ENCODE results near the gene BIN1.

Gene BIN1

DNA sequence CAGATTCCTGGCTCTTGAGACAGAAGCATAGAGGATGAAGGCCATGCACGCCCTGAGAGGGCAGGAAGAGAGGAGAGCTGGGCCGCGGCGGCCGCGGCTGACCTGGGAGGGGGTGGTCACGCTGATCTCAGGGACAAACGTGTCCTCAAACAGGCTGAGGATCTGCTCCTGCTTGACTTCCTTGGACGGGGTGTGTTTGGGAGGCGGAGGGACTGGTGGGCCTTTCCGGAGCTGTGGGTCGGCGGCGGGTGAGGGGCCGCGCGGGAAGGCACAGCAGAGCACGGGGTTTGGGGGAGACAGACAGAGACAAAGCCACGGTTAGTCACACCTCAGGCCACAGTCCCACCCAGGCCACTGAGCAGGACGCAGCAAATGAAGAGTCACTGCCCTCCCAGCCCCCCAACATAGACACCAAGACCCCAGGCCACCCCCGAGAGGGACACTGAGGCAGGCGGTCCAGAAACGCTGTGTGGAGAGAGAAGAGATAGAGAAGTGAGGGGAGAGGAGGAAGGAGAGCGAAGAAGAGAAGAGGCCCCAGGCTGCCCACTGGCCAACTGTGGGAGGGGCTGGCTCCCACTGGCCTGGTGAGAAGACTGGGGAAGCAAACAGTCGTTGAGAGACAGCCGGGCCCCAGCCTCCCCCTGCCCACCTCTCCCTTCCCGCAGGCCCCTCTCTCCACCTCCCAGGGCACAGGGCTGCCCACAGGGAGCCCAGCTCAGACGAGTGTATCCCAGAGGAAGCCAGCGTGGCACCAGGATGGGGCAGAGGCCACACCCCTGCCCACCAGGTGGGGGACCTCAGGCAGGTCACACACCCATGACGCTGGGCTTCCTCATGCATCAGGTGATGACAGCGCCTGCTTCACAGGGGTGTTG is 49.3 kb downstream of the BIN1 start:
- TF ChIP-seq PAX5 (IDR thresholded peaks at IDR 0.05; ENCODE audit: insufficient read depth, low read length, severe bottlenecking) (no peak), POLR2A (IDR thresholded peaks at IDR 0.05; ENCODE audit: low read depth, low read length) (no peak), SPI1 (IDR thresholded peaks at IDR 0.05; ENCODE audit: low read depth, low read length) (no peak), TAF1 (IDR thresholded peaks at IDR 0.05; ENCODE audit: low read depth, low read length) (no peak), POLR2AphosphoS5 (IDR thresholded peaks at IDR 0.05; ENCODE audit: low read depth, low read length) (no peak)
- FAIRE-seq (no peak), DNase-seq (ENCODE audit: insufficient read length, low spot score) (no peak)

DNA sequence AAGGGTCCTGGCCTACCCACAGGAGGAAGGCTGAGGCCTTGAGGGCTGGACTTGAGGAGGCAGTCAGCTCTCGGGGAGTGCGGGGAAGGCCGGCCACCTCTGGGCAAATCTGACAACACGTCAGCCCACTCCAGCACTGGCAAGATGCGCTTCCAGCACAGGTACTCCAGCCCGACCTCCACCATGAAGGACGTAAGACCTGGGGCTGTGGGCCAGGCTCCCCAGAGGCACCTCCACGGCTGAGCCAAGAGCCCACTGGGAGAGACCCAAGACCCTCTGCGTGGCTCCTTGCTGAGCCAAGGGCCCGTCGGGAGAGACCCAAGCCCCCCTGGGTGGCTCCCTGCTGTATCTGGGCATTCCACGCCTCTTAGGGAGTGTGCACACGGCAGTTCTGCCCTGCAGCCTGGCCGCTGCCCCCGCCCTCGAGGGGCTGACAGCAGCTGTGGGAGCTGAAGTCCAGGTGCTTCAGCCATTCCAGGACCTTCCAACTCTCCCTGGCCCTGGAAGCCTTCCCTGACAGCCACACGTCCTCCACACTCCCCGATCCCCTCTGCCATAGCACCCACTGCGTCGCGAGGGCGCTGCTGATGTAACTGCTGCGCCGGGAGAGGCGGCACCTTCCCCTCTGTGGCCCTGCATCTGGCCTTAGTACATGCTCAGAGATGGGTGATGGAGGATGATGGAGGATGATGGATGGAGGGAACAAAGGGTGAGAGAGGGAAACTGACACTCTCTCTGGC is 50.2 kb downstream of the BIN1 start:
- no peak for DNase-seq (ENCODE audit: insufficient read length, low spot score)
- no peak for TF ChIP-seq SPI1 (IDR thresholded peaks at IDR 0.05; ENCODE audit: low read depth, low read length)
- no peak for TF ChIP-seq POLR2A (IDR thresholded peaks at IDR 0.05; ENCODE audit: low read depth, low read length)
- no peak for TF ChIP-seq POLR2AphosphoS5 (IDR thresholded peaks at IDR 0.05; ENCODE audit: low read depth, low read length)
- TF ChIP-seq PAX5 (IDR thresholded peaks at IDR 0.05; ENCODE audit: insufficient read depth, low read length, severe bottlenecking): no peak
- TF ChIP-seq TAF1 (IDR thresholded peaks at IDR 0.05; ENCODE audit: low read depth, low read length): no peak
- FAIRE-seq: no peak

DNA sequence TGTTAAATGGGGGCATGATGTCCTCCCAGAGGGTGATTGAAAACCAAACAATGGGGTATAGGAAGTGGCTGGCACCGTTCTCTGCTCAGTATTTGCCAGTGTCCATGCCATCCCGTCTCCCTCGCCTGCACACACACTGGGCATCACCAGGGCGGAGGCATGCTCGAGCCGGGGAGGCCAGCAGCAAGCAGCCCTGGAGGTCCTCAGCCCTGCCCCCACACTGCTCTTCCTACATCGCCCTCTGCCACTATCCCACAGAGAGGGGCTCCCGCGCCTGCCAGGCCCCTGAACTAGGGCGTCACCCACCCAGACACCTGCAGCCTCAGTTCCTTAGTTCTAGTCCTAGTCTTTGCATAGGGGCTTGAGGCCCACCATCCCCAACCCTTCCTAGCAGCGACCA is 50.9 kb downstream of the BIN1 start:
- DNase-seq (ENCODE audit: insufficient read length, low spot score) (no peak), FAIRE-seq (no peak)
- no peak for TF ChIP-seq POLR2A (IDR thresholded peaks at IDR 0.05; ENCODE audit: low read depth, low read length)
- TF ChIP-seq PAX5 (IDR thresholded peaks at IDR 0.05; ENCODE audit: insufficient read depth, low read length, severe bottlenecking): no peak
- TF ChIP-seq POU2F2 (IDR thresholded peaks at IDR 0.05; ENCODE audit: low read depth, low read length): no peak
- TF ChIP-seq SPI1 (IDR thresholded peaks at IDR 0.05; ENCODE audit: low read depth, low read length): no peak
- TF ChIP-seq POLR2AphosphoS5 (IDR thresholded peaks at IDR 0.05; ENCODE audit: low read depth, low read length): no peak
- no peak for TF ChIP-seq TAF1 (IDR thresholded peaks at IDR 0.05; ENCODE audit: low read depth, low read length)

DNA sequence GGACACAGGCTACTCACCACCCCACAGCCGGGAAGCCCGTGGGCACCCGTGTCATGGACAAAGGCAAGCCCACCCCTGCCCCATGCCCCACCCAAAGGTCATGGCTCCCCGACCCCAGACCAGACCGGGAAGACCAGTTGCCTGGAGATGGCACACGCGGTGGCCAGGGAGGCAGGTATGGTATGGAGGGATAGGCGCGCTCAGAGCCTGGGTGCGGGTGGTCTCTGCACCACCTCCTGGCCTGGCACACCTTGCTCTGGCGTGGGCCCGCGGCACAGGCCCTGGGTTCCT is 51.2 kb downstream of the BIN1 start:
- FAIRE-seq (no peak), DNase-seq (ENCODE audit: insufficient read length, low spot score) (no peak)
- TF ChIP-seq POU2F2 (IDR thresholded peaks at IDR 0.05; ENCODE audit: low read depth, low read length): no peak
- no peak for TF ChIP-seq POLR2A (IDR thresholded peaks at IDR 0.05; ENCODE audit: low read depth, low read length)
- TF ChIP-seq PAX5 (IDR thresholded peaks at IDR 0.05; ENCODE audit: insufficient read depth, low read length, severe bottlenecking): no peak
- no peak for TF ChIP-seq POLR2AphosphoS5 (IDR thresholded peaks at IDR 0.05; ENCODE audit: low read depth, low read length)
- no peak for TF ChIP-seq TAF1 (IDR thresholded peaks at IDR 0.05; ENCODE audit: low read depth, low read length)
- TF ChIP-seq SPI1 (IDR thresholded peaks at IDR 0.05; ENCODE audit: low read depth, low read length): no peak

DNA sequence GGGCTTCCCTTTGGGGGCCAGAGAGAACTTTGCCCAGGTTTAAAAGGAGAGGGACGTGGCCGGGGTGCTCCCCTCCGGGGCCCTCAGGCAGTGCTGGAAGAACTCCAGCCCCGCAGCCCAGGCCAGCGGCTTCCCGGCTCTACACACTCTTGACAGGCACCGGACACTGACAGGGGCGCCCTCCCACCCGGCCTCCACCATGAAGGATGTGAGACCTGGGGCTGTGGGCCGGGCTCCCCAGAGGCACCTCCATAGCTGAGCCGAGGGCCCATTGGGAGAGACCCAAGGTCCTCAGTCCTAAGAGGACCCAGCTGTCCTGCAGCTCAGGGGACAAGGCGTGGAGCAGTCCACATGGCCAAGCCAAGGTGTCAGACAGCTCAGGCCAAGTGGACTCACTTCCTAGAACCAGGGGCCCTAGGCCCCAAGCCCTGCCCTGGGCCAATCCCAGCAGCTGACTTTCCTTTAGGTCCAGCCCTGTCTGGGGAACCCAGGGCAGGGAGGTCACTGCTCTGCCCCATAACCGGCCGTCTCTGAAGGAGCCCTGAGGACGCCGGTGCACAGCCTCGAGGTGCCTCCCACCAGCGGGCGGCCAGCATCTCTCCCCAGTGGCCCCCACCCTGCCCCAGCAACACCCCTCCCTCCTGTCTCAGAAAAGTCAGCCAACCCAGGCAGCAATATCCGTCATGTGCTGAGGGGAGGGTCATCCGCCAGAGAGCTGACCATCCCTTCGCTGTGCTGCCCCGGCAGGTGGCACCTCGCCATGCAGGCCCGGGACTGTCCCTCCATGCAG is 51.8 kb downstream of the BIN1 start:
- DNase-seq (ENCODE audit: insufficient read length, low spot score): no peak
- FAIRE-seq: no peak
- no peak for TF ChIP-seq POLR2AphosphoS5 (IDR thresholded peaks at IDR 0.05; ENCODE audit: low read depth, low read length)
- TF ChIP-seq PAX5 (IDR thresholded peaks at IDR 0.05; ENCODE audit: insufficient read depth, low read length, severe bottlenecking): no peak
- no peak for TF ChIP-seq SPI1 (IDR thresholded peaks at IDR 0.05; ENCODE audit: low read depth, low read length)
- TF ChIP-seq POLR2A (IDR thresholded peaks at IDR 0.05; ENCODE audit: low read depth, low read length): no peak
- TF ChIP-seq POU2F2 (IDR thresholded peaks at IDR 0.05; ENCODE audit: low read depth, low read length): no peak

DNA sequence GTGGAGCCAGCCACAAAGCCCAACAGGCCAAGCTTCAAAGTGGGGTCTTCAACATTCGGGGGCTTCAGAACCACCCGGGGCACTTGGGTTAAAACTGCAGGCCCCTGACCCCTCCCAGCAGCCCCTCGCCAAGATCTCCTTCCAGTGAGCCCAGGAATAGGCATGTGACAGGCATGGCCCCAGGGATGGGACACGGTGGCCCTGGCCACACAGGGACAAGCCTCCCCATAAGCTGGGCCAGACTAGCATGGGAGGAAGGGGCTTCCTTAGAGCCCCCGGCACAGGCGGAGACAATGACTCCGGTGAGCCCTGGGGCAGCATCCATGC is 52.4 kb downstream of the BIN1 start:
- no peak for TF ChIP-seq POU2F2 (IDR thresholded peaks at IDR 0.05; ENCODE audit: low read depth, low read length)
- TF ChIP-seq POLR2A (IDR thresholded peaks at IDR 0.05; ENCODE audit: low read depth, low read length): no peak
- TF ChIP-seq POLR2AphosphoS5 (IDR thresholded peaks at IDR 0.05; ENCODE audit: low read depth, low read length): no peak
- no peak for TF ChIP-seq TAF1 (IDR thresholded peaks at IDR 0.05; ENCODE audit: low read depth, low read length)
- no peak for TF ChIP-seq PAX5 (IDR thresholded peaks at IDR 0.05; ENCODE audit: insufficient read depth, low read length, severe bottlenecking)
- no peak for TF ChIP-seq SPI1 (IDR thresholded peaks at IDR 0.05; ENCODE audit: low read depth, low read length)
- FAIRE-seq: no peak

DNA sequence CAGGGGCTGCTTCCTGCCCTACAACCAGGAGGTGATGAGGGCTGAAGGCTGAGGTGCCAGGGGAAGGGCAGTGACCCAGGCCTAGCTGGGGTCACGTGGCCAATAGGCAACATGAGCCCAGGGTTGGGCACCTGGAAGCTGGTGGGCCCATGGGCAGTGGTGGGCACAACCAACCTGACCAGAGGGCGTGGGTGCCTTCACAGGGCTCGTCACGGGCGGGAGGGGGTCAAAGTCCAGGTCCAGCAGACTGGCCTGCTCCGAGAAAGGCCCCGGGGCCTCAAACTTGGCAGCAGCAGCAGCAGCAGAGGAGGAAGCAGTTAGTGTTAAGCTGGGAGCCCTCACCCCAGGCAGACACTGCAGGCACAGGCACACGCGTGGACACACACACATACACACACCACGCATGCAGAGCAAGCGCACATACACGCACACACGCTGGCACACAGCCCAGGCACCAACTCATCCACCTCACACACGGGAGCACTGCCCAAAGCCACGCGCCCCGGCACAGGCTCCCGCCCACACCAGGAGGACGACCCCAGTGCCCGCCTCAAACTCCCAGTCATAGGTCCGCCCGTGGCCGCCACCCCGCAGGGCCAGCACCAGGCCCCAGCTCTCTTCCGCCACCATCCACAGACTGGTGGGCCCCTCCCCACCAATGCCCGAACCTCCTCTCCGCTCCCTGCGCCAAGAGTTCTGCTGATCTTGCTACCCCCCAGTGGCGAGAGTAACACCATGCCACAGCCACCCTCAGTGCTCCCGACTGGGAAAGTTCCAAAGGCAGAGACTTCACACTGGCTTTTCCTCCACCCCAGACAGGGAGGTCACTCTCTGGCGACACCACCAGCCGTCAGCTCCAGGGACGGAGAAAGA is 53.0 kb downstream of the BIN1 start:
- FAIRE-seq (no peak), DNase-seq (ENCODE audit: insufficient read length, low spot score) (no peak)
- no peak for TF ChIP-seq TAF1 (IDR thresholded peaks at IDR 0.05; ENCODE audit: low read depth, low read length)
- no peak for TF ChIP-seq PAX5 (IDR thresholded peaks at IDR 0.05; ENCODE audit: insufficient read depth, low read length, severe bottlenecking)
- TF ChIP-seq POLR2A (IDR thresholded peaks at IDR 0.05; ENCODE audit: low read depth, low read length): no peak
- TF ChIP-seq POU2F2 (IDR thresholded peaks at IDR 0.05; ENCODE audit: low read depth, low read length): no peak
- TF ChIP-seq POLR2AphosphoS5 (IDR thresholded peaks at IDR 0.05; ENCODE audit: low read depth, low read length): no peak
- TF ChIP-seq SPI1 (IDR thresholded peaks at IDR 0.05; ENCODE audit: low read depth, low read length): no peak

More for the DNA sequence above, 52.4 kb downstream of the BIN1 start:
- no peak for DNase-seq (ENCODE audit: insufficient read length, low spot score)

DNA sequence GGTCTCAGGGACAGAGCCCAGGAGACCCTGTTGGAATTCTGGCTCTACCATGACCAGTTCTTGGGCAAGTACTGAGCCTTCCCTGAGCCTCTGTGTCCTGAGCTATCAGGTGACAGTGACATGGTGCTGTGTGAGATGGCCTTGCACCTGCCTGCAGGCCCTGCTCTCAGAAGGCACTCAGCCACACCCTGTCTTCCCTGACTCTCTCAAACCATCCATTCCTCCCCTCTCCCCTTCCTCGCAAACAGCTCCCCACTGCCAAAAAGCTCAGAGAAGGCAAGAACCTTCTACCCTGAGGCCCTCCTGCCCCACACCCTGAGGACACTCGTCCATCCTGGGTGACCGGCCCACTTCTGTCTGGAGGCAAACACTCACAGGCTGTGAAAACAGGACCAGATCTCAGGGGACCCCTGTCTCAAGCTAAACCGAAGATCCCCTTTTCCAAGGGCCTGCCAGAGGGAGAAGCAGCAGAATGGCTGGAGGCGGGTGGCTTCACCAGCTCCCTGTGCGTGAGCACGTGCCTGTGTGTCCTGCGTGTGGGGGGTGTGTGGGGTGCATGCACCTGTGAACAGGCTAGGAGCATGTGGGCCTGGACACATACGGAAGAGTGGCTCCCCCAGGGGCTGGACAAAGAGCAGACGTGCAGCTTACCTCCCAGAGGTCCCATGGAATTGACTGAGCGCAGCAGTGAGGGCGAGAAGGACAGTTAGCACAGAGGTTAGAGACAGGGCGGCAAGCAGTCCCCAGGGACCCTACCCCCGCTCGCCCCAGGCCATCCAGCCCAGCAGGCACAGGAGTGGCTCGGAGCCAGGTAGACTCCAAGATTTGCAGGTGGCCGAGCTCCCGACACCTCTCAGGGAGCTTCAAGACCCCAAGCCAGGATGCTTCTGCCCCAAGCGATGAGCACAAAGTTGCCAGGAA is 53.9 kb downstream of the BIN1 start:
- TF ChIP-seq SPI1 (IDR thresholded peaks at IDR 0.05; ENCODE audit: low read depth, low read length) (no peak), PAX5 (IDR thresholded peaks at IDR 0.05; ENCODE audit: insufficient read depth, low read length, severe bottlenecking) (no peak), POLR2AphosphoS5 (IDR thresholded peaks at IDR 0.05; ENCODE audit: low read depth, low read length) (no peak)
- no peak for DNase-seq (ENCODE audit: insufficient read length, low spot score)
- FAIRE-seq: no peak

Data from GM12891 (cell line).